H9 (cell line): ENCODE results near the gene PLXNA4. TPM values are rescaled to one million over a fixed set of nuclear protein-coding genes. Genes with fewer than 3 reads are reported as not detected.

Experiments
- DNase-seq: peaks from one replicate; pipeline ENCODE4 v3.0.0-alpha.2; 2017
- H2AFZ ChIP-seq: one replicate; pipeline ENCODE4 v1.6.1; 2013; ENCODE audit warnings: mild to moderate bottlenecking, low read length, control low read depth, moderate library complexity
- H2AK5ac ChIP-seq: 2 replicates; pipeline ENCODE4 v1.6.1; 2013; ENCODE audit warnings: low read length, control low read depth, mixed read lengths; ENCODE audit not compliant: insufficient read length
- H2BK120ac ChIP-seq: one replicate; pipeline ENCODE4 v1.6.1; 2013; ENCODE audit warnings: low read depth, mild to moderate bottlenecking, low read length, control low read depth, inconsistent platforms; ENCODE audit not compliant: poor library complexity, severe bottlenecking
- H2BK12ac ChIP-seq: 2 replicates; pipeline ENCODE4 v1.6.1; 2013; ENCODE audit warnings: low read length, control low read depth, mixed read lengths, low read depth; ENCODE audit not compliant: insufficient read length
- H2BK15ac ChIP-seq: 2 replicates; pipeline ENCODE4 v1.6.1; 2013; ENCODE audit warnings: low read depth, low read length, control low read depth
- H2BK20ac ChIP-seq: one replicate; pipeline ENCODE4 v1.6.1; 2013; ENCODE audit warnings: low read depth, mild to moderate bottlenecking, low read length, control low read depth, inconsistent platforms; ENCODE audit not compliant: poor library complexity, severe bottlenecking
- H2BK5ac ChIP-seq: 2 replicates; pipeline ENCODE4 v1.6.1; 2013; ENCODE audit warnings: low read length, control low read depth, mixed read lengths; ENCODE audit not compliant: insufficient read length
- H3K14ac ChIP-seq: 2 replicates; pipeline ENCODE4 v1.6.1; 2013; ENCODE audit warnings: low read length, control low read depth; ENCODE audit not compliant: insufficient read depth
- H3K18ac ChIP-seq: 2 replicates; pipeline ENCODE4 v1.6.1; 2013; ENCODE audit warnings: low read depth, mild to moderate bottlenecking, mixed read lengths, low read length, control low read depth; ENCODE audit not compliant: insufficient read length
- H3K23ac ChIP-seq: 2 replicates; pipeline ENCODE4 v1.6.1; 2013; ENCODE audit warnings: low read length, control low read depth, mixed read lengths, low read depth; ENCODE audit not compliant: insufficient read length
- H3K23me2 ChIP-seq: 2 replicates; pipeline ENCODE4 v1.6.1; 2013; ENCODE audit warnings: low read depth, mild to moderate bottlenecking, mixed read lengths, low read length, control low read depth; ENCODE audit not compliant: insufficient read length, poor library complexity, severe bottlenecking
- H3K27ac ChIP-seq: 2 replicates; pipeline ENCODE4 v1.5.1; 2013; ENCODE audit warnings: low read length, control low read depth, mixed read lengths, low read depth; ENCODE audit not compliant: insufficient read length
- H3K27me3 ChIP-seq: 2 replicates; pipeline ENCODE4 v1.6.1; 2013; ENCODE audit warnings: low read length, control low read depth, inconsistent platforms; ENCODE audit not compliant: insufficient read depth
- H3K4ac ChIP-seq: 2 replicates; pipeline ENCODE4 v1.6.1; 2013; ENCODE audit warnings: low read depth, mild to moderate bottlenecking, control low read depth, inconsistent platforms, low read length, moderate library complexity
- H3K4me1 ChIP-seq: 2 replicates; pipeline ENCODE4 v1.6.1; 2013; ENCODE audit warnings: low read length, control low read depth, inconsistent platforms; ENCODE audit not compliant: insufficient read depth
- H3K4me2 ChIP-seq: 2 replicates; pipeline ENCODE4 v1.6.1; 2013; ENCODE audit warnings: low read length, control low read depth, mixed read lengths; ENCODE audit not compliant: insufficient read length, insufficient read depth
- H3K56ac ChIP-seq: 2 replicates; pipeline ENCODE4 v1.6.1; 2013; ENCODE audit warnings: low read depth, mild to moderate bottlenecking, mixed read lengths, low read length, control low read depth; ENCODE audit not compliant: insufficient read length
- H3K79me1 ChIP-seq: 2 replicates; pipeline ENCODE4 v1.6.1; 2013; ENCODE audit warnings: low read depth, mild to moderate bottlenecking, moderate library complexity, low read length, control low read depth, inconsistent platforms; ENCODE audit not compliant: insufficient read depth, poor library complexity, severe bottlenecking
- H3K79me2 ChIP-seq: 2 replicates; pipeline ENCODE4 v1.6.1; 2013; ENCODE audit warnings: low read length, control low read depth, inconsistent platforms; ENCODE audit not compliant: insufficient read depth
- H3K9ac ChIP-seq: 2 replicates; pipeline ENCODE4 v1.6.1; 2013; ENCODE audit warnings: low read length, control low read depth, mixed read lengths; ENCODE audit not compliant: insufficient read length; ENCODE audit errors: extremely low read depth
- H3K9me3 ChIP-seq: one replicate; pipeline ENCODE4 v1.6.1; 2013; ENCODE audit warnings: low read depth, low read length, inconsistent platforms; ENCODE audit not compliant: control insufficient read depth
- H3T11ph ChIP-seq: one replicate; pipeline ENCODE4 v1.6.1; 2013; ENCODE audit warnings: mild to moderate bottlenecking, low read length, control low read depth, inconsistent platforms
- H4K20me1 ChIP-seq: one replicate; pipeline ENCODE4 v1.6.1; 2013; ENCODE audit not compliant: control insufficient read depth, insufficient read length, insufficient read depth
- H4K5ac ChIP-seq: 2 replicates; pipeline ENCODE4 v1.6.1; 2013; ENCODE audit warnings: low read depth, mild to moderate bottlenecking, mixed read lengths, low read length, control low read depth; ENCODE audit not compliant: insufficient read length
- H4K8ac ChIP-seq: replicated peaks from 2 replicates; pipeline ENCODE4 v1.6.1; 2013; ENCODE audit warnings: low read length, control low read depth, mixed read lengths, low read depth; ENCODE audit not compliant: insufficient read length
- H4K91ac ChIP-seq: 2 replicates; pipeline ENCODE4 v1.6.1; 2013; ENCODE audit warnings: low read depth, mild to moderate bottlenecking, moderate library complexity, mixed read lengths, low read length, control low read depth; ENCODE audit not compliant: insufficient read length
- H3K27ac Mint-ChIP-seq, 3 experiments: 2 replicates in 2 of 3; 3 replicates in 1 of 3; pipeline ENCODE4 v1.8.0; 2020 to 2021; ENCODE audit warnings: mixed read lengths in 3 of 3, mild to moderate bottlenecking in 1 of 3, moderate library complexity in 1 of 3
- H3K27me3 Mint-ChIP-seq: 2 replicates; pipeline ENCODE4 v1.8.0; 2021; ENCODE audit warnings: low read depth, mild to moderate bottlenecking, moderate library complexity, mixed read lengths
- H3K36me3 Mint-ChIP-seq, 3 experiments: 2 replicates in 2 of 3; 3 replicates in 1 of 3; pipeline ENCODE4 v1.8.0; 2020 to 2021; ENCODE audit warnings: low read depth in 3 of 3, mixed read lengths in 3 of 3; ENCODE audit not compliant: insufficient read depth in 1 of 3
- H3K4me1 Mint-ChIP-seq, 2 experiments: 2 replicates each; pipeline ENCODE4 v1.8.0; 2020; ENCODE audit warnings: mixed read lengths in 2 of 2
- H3K4me3 Mint-ChIP-seq, 2 experiments: 2 replicates in 1 of 2; 3 replicates in 1 of 2; pipeline ENCODE4 v1.8.0; 2020 to 2021; ENCODE audit warnings: mild to moderate bottlenecking in 2 of 2, mixed read lengths in 2 of 2, moderate library complexity in 1 of 2
- H3K9me3 Mint-ChIP-seq, 2 experiments: 2 replicates in 1 of 2; 3 replicates in 1 of 2; pipeline ENCODE4 v1.8.0; 2020; ENCODE audit warnings: mild to moderate bottlenecking in 2 of 2, mixed read lengths in 2 of 2, moderate library complexity in 1 of 2
- CTCF ChIP-seq: fragments of 200-600 bp; sonication (generic); conservative IDR thresholded peaks from 3 replicates; pipeline ENCODE4 v1.8.0; 2021; ENCODE audit warnings: antibody characterized with exemption, mild to moderate bottlenecking
- WGBS: extraction: QIAGEN DNeasy Blood & Tissue Kit; methylation state at CpG from one replicate; pipeline ENCODE4 v1.1.7; 2013; ENCODE audit warnings: missing lambda C conversion rate, low lambda C conversion rate, mixed read lengths; ENCODE audit not compliant: insufficient read length; ENCODE audit errors: extremely low coverage; 5-methylcytosine and 5-hydroxymethylcytosine counted together
- total RNA-seq: library from RNA; stranded (reverse); gene quantifications from 2 replicates; pipeline ENCODE4 v1.2.1, GENCODE V29; 2021

The PLXNA4 gene
- total RNA-seq, 1 experiment from 2014 or later, result 0.35 TPM

DNA sequence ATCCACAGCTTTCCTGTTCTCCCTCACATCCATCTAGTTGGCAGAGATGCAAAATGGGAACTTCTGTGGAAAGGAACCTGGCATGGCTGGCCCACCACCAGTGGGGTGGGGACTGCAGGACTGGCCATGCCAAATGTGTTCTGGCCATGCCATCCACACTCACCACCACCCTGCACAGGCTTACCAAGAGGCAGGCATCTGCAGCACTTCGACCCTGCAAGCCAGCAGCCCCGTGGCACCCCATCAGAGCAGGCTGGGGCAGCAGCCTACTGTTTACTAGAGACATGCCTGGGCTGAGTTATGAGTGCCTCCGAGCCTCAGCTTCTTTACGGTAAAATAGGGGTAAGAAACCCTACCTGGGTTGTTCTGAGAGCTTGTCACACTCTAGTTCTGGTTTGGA, 313.1 kb downstream of the PLXNA4 start:
- no peak overlapping the region for H3K18ac ChIP-seq
- no peaks in the 10 kb centered on the region for H3K9me3 ChIP-seq
- no peak for TF ChIP-seq CTCF
- no peak overlapping the region for H2BK5ac ChIP-seq
- no peak overlapping the region for H3K4me2 ChIP-seq
- H2AK5ac ChIP-seq, result no peak overlapping the region
- no peak overlapping the region for H3K4ac ChIP-seq
- no peaks in the 10 kb centered on the region for H3K4me1 ChIP-seq
- no peak for DNase-seq
- H4K20me1 ChIP-seq, result no peaks in the 10 kb centered on the region
- H3K14ac ChIP-seq, result no peak overlapping the region
- H3T11ph ChIP-seq, result no peak overlapping the region
- peaks cover 0 to 3% of the 10 kb centered on the region in 2 experiments; a peak in 1 of 4 replicates for H3K4me1 Mint-ChIP-seq
- no peak overlapping the region for H2BK120ac ChIP-seq
- no peaks in the 10 kb centered on the region for H3K27me3 ChIP-seq
- H3K27ac Mint-ChIP-seq, result no peak overlapping the region
- H4K5ac ChIP-seq, result no peak overlapping the region
- H3K79me1 ChIP-seq, result no peaks in the 10 kb centered on the region
- no peak overlapping the region for H3K4me3 Mint-ChIP-seq
- H3K9me3 Mint-ChIP-seq, result no peaks in the 10 kb centered on the region
- no peak overlapping the region for H2BK20ac ChIP-seq
- no peak overlapping the region for H2AFZ ChIP-seq
- WGBS, result no CpG with 5 or more reads among the region's 4 CpGs
- no peak overlapping the region for H4K91ac ChIP-seq
- no peaks in the 10 kb centered on the region for H3K23me2 ChIP-seq
- H2BK12ac ChIP-seq, result no peak overlapping the region
- H3K23ac ChIP-seq, result no peak overlapping the region
- H3K27me3 Mint-ChIP-seq, result peaks cover 30% of the 10 kb centered on the region
- H2BK15ac ChIP-seq, result no peak overlapping the region
- H4K8ac ChIP-seq, result no peak overlapping the region
- H3K9ac ChIP-seq, result no peak overlapping the region
- H3K56ac ChIP-seq, result no peak overlapping the region
- no peak overlapping the region for H3K27ac ChIP-seq
- H3K79me2 ChIP-seq, result no peaks in the 10 kb centered on the region
- H3K36me3 Mint-ChIP-seq, result no peaks in the 10 kb centered on the region
